Suprapubic skin (tissue), 4 donors: ENCODE data around the gene CDPF1. TPM values are rescaled to one million over a fixed set of nuclear protein-coding genes. Genes with fewer than 3 reads are reported as not detected.

Experiments used
- DNase-seq, 2 donors: peaks; one replicate each; pipeline ENCODE4 v3.0.0-alpha.2; 2019; ENCODE audit warnings: low spot score in 2 of 2
- H3K27ac ChIP-seq: fragments of 200-600 bp; sonication (generic); one replicate; pipeline ENCODE4 v1.5.1; 2019
- H3K27me3 ChIP-seq: fragments of 200-600 bp; sonication (generic); one replicate; pipeline ENCODE4 v1.5.1; 2019
- H3K36me3 ChIP-seq: fragments of 200-600 bp; sonication (generic); one replicate; pipeline ENCODE4 v1.5.1; 2019
- H3K4me1 ChIP-seq: fragments of 200-600 bp; sonication (generic); one replicate; pipeline ENCODE4 v1.5.1; 2019
- H3K4me3 ChIP-seq: fragments of 200-600 bp; sonication (generic); one replicate; pipeline ENCODE4 v1.5.1; 2019; ENCODE audit warnings: mild to moderate bottlenecking
- H3K9me3 ChIP-seq: fragments of 200-600 bp; sonication (generic); one replicate; pipeline ENCODE4 v1.5.1; 2019
- CTCF ChIP-seq, 2 donors: fragments of 200-600 bp in 1 of 2; fragments of 450-650 bp in 1 of 2; sonication (generic) in 1 of 2; IDR thresholded peaks; one replicate each; pipeline ENCODE4 v1.5.1; 2016 to 2019; ENCODE audit warnings: antibody characterized with exemption in 2 of 2, mild to moderate bottlenecking in 1 of 2, moderate library complexity in 1 of 2
- EP300 ChIP-seq: sonication (generic); formaldehyde crosslinking; IDR thresholded peaks from one replicate; pipeline ENCODE4 v1.6.1; 2017; ENCODE audit warnings: antibody characterized with exemption
- POLR2A ChIP-seq, 2 donors: fragments of 450-650 bp; IDR thresholded peaks; one replicate each; pipeline ENCODE4 v1.6.1; 2017; ENCODE audit warnings: antibody characterized with exemption in 2 of 2, mild to moderate bottlenecking in 2 of 2, moderate library complexity in 2 of 2
- POLR2AphosphoS5 ChIP-seq, 3 donors: sonication (generic); formaldehyde crosslinking; IDR thresholded peaks; one replicate each; pipeline ENCODE4 v1.6.1; 2017; ENCODE audit warnings: antibody characterized with exemption in 3 of 3
- WGBS: methylation state at CpG from one replicate; pipeline ENCODE4 v1.1.5; 2018; 5-methylcytosine and 5-hydroxymethylcytosine counted together
- total RNA-seq, 4 donors: library from RNA; depleted of rRNA; stranded (reverse); fragments of >200 nt; gene quantifications; one replicate each; pipeline ENCODE4 v1.1.0, GENCODE V29; 2016

The CDPF1 gene
- total RNA-seq, 4 donors from 2014 or later, result 3.9 to 13.4 (median 9.5) TPM

GRCh38 chr22:46274381-46274780, 24.3 kb upstream of the CDPF1 start:
- peaks cover 1% of the 10 kb centered on the region for H3K4me1 ChIP-seq
- peak in 1 of 2 donors; percentile 45 for DNase-seq
- H3K9me3 ChIP-seq, result no peaks in the 10 kb centered on the region
- H3K4me3 ChIP-seq, result no peak overlapping the region
- WGBS, result 94% methylated on average over 8 of the region's 8 CpGs
- no peaks in the 10 kb centered on the region for H3K27me3 ChIP-seq
- peaks cover 67% of the 10 kb centered on the region for H3K36me3 ChIP-seq
- no peak overlapping the region for H3K27ac ChIP-seq
- TF ChIP-seq CTCF (IDR thresholded peaks at IDR 0.05), result no peak
- TF ChIP-seq EP300, result no peak
- TF ChIP-seq POLR2AphosphoS5 (IDR thresholded peaks at IDR 0.05), result no peak
- TF ChIP-seq POLR2A (IDR thresholded peaks at IDR 0.05), result no peak

GRCh38 chr22:46273432-46274148, 23.5 kb upstream of the CDPF1 start:
- TF ChIP-seq POLR2AphosphoS5 (IDR thresholded peaks at IDR 0.05) (no peak), CTCF (IDR thresholded peaks at IDR 0.05) (no peak), EP300 (no peak), POLR2A (IDR thresholded peaks at IDR 0.05) (no peak)
- H3K27me3 ChIP-seq, result no peaks in the 10 kb centered on the region
- peaks cover 59% of the 10 kb centered on the region for H3K36me3 ChIP-seq
- no peak overlapping the region for H3K4me3 ChIP-seq
- WGBS, result 90% methylated on average over 11 of the region's 12 CpGs
- peaks cover 7% of the 10 kb centered on the region for H3K4me1 ChIP-seq
- H3K27ac ChIP-seq, result no peak overlapping the region
- peak in 1 of 2 donors; percentile 50 for DNase-seq
- no peaks in the 10 kb centered on the region for H3K9me3 ChIP-seq

- peaks cover 52% of the 10 kb centered on the region for H3K36me3 ChIP-seq
- 90% methylated on average over 12 of the region's 12 CpGs for WGBS
- no peak for TF ChIP-seq EP300
- TF ChIP-seq POLR2A (IDR thresholded peaks at IDR 0.05), result no peak
- no peak for TF ChIP-seq POLR2AphosphoS5 (IDR thresholded peaks at IDR 0.05)
- no peak for TF ChIP-seq CTCF (IDR thresholded peaks at IDR 0.05)
- no peak overlapping the region for H3K4me3 ChIP-seq
- H3K9me3 ChIP-seq, result no peaks in the 10 kb centered on the region
- peak in 1 of 2 donors; percentile 58 for DNase-seq
- no peak overlapping the region for H3K27ac ChIP-seq
- peaks cover 12% of the 10 kb centered on the region for H3K4me1 ChIP-seq
- H3K27me3 ChIP-seq, result no peaks in the 10 kb centered on the region
Observed at GRCh38 chr22:46272762-46273431, 22.8 kb upstream of the CDPF1 start.

GRCh38 chr22:46272196-46272595, 22.1 kb upstream of the CDPF1 start:
- DNase-seq, result peak; percentile 34 to 47
- 92% methylated on average over 8 of the region's 8 CpGs for WGBS
- Histone ChIP-seq H3K9me3 (no peaks in the 10 kb centered on the region), H3K27ac (no peak overlapping the region), H3K27me3 (no peaks in the 10 kb centered on the region), H3K36me3 (peaks cover 45% of the 10 kb centered on the region), H3K4me3 (no peak overlapping the region), H3K4me1 (peaks cover 15% of the 10 kb centered on the region)
- TF ChIP-seq POLR2AphosphoS5 (IDR thresholded peaks at IDR 0.05) (no peak), POLR2A (IDR thresholded peaks at IDR 0.05) (no peak), CTCF (IDR thresholded peaks at IDR 0.05) (no peak), EP300 (no peak)

GRCh38 chr22:46269564-46269963, 19.5 kb upstream of the CDPF1 start:
- H3K4me1 ChIP-seq, result peaks cover 19% of the 10 kb centered on the region
- no peak for TF ChIP-seq CTCF (IDR thresholded peaks at IDR 0.05)
- TF ChIP-seq POLR2AphosphoS5 (IDR thresholded peaks at IDR 0.05), result no peak
- no peak overlapping the region for H3K4me3 ChIP-seq
- peaks cover 23% of the 10 kb centered on the region for H3K36me3 ChIP-seq
- no peaks in the 10 kb centered on the region for H3K9me3 ChIP-seq
- H3K27me3 ChIP-seq, result no peaks in the 10 kb centered on the region
- WGBS, result 95% methylated on average over 9 of the region's 11 CpGs
- no peak overlapping the region for H3K27ac ChIP-seq
- peak; percentile 31 to 58 for DNase-seq
